SK-N-MC (cell line): ENCODE results near the gene RPUSD4.

Source experiments
- EZH2 ChIP-seq: fragments of 200-600 bp; sonication (generic); IDR thresholded peaks from one replicate; pipeline ENCODE4 v1.6.1; 2017; ENCODE audit warnings: antibody characterized with exemption
- POLR2AphosphoS5 ChIP-seq: IDR thresholded peaks from 2 replicates; pipeline ENCODE4 v1.6.1; 2012; ENCODE audit warnings: mild to moderate bottlenecking, low read depth, low read length, borderline replicate concordance

- TF ChIP-seq POLR2AphosphoS5, result no peak
- no peak for TF ChIP-seq EZH2
These were observed 597 bp downstream of the RPUSD4 start for GRCh38 chr11:126210871-126211235.
